PC-9 (cell line): ENCODE results near the gene AMOTL1. TPM values are rescaled to one million over a fixed set of nuclear protein-coding genes. Genes with fewer than 3 reads are reported as not detected.

ENCODE experiments used
- BruUV-seq: library from RNA; stranded (reverse); fragments of 400-500 nt; replicated peaks from 2 replicates; lab custom pipeline; 2021; lab: Mats Ljungman, UMichigan
- CTCF ChIA-PET: fragments of 300-600 bp; sonication (Branson Sonifier 250); formaldehyde crosslinking; loops from one replicate; lab custom pipeline; 2022; ENCODE audit warnings: antibody characterized with exemption; lab: Charles Lee
- POLR2A ChIA-PET: fragments of 300-600 bp; sonication (Branson Sonifier 250); formaldehyde crosslinking; loops from one replicate; lab custom pipeline; 2022; ENCODE audit warnings: antibody characterized with exemption; ENCODE audit not compliant: unreplicated experiment; lab: Charles Lee
- DNase-seq, 2 experiments: peaks; one replicate each; pipeline versions ENCODE4 v3.0.0 to v3.0.0-alpha.2; 2015 to 2022; ENCODE audit warnings: mixed read lengths in 1 of 2
- H2AFZ ChIP-seq: fragments of 200-600 bp; sonication (generic); 2 replicates; pipeline ENCODE4 v1.8.1; 2017; ENCODE audit warnings: antibody characterized with exemption
- H3F3A ChIP-seq: fragments of 200-600 bp; sonication (generic); 2 replicates; pipeline ENCODE4 v1.8.1; 2017; ENCODE audit warnings: antibody characterized with exemption, mild to moderate bottlenecking, low read depth; ENCODE audit not compliant: insufficient read depth
- H3K27ac ChIP-seq: fragments of 200-600 bp; sonication (generic); 2 replicates; pipeline ENCODE4 v1.6.1; 2016; ENCODE audit warnings: mixed run types
- H3K27me3 ChIP-seq: fragments of 200-600 bp; sonication (generic); 2 replicates; pipeline ENCODE4 v1.6.1; 2016; ENCODE audit warnings: low read depth, mixed run types; ENCODE audit not compliant: insufficient read depth
- H3K36me3 ChIP-seq: fragments of 200-600 bp; sonication (generic); 2 replicates; pipeline ENCODE4 v1.6.1; 2016; ENCODE audit warnings: low read depth, mixed run types
- H3K4me1 ChIP-seq: fragments of 200-600 bp; sonication (generic); replicated peaks from 2 replicates; pipeline ENCODE4 v1.6.1; 2016; ENCODE audit warnings: mixed run types; ENCODE audit not compliant: insufficient read depth
- H3K4me2 ChIP-seq: fragments of 200-600 bp; sonication (generic); 2 replicates; pipeline ENCODE4 v1.6.1; 2017; ENCODE audit warnings: mixed run types
- H3K4me3 ChIP-seq: fragments of 200-600 bp; sonication (generic); 2 replicates; pipeline ENCODE4 v1.6.1; 2016; ENCODE audit warnings: mixed run types
- H3K79me2 ChIP-seq: fragments of 200-600 bp; sonication (generic); 2 replicates; pipeline ENCODE4 v1.6.1; 2017; ENCODE audit warnings: low read depth, mixed run types
- H3K9me2 ChIP-seq: fragments of 200-600 bp; sonication (generic); 2 replicates; pipeline ENCODE4 v1.8.1; 2017; ENCODE audit warnings: mild to moderate bottlenecking; ENCODE audit not compliant: insufficient read depth
- H3K9me3 ChIP-seq: fragments of 200-600 bp; sonication (generic); 2 replicates; pipeline ENCODE4 v1.8.1; 2016; ENCODE audit warnings: low read depth; ENCODE audit not compliant: insufficient read depth
- H4K20me1 ChIP-seq: fragments of 200-600 bp; sonication (generic); 2 replicates; pipeline ENCODE4 v1.8.1; 2017; ENCODE audit not compliant: insufficient read depth
- CTCF ChIP-seq: fragments of 200-600 bp; sonication (generic); conservative IDR thresholded peaks from 2 replicates; pipeline ENCODE4 v1.6.1; 2017; ENCODE audit warnings: mixed run types, antibody characterized with exemption, mild to moderate bottlenecking, moderate library complexity
- EZH2 ChIP-seq: fragments of 200-600 bp; sonication (generic); IDR thresholded peaks from 2 replicates; pipeline ENCODE4 v1.8.0; 2017; ENCODE audit warnings: antibody characterized with exemption, low read depth
- intact Hi-C: fragments of 100-400 bp; cut with micrococcal nuclease; formaldehyde crosslinking; loops from one replicate; pipeline ENCODE4 v1.10.0; 2022; ENCODE audit not compliant: unreplicated experiment
- total RNA-seq: library from RNA; stranded (reverse); gene quantifications from 2 replicates; pipeline ENCODE4 v1.2.3, GENCODE V29; 2021

AMOTL1 gene
- total RNA-seq, 1 experiment from 2014 or later = 60.5 TPM

GRCh38 chr11:94804874-94805273 lies 36.7 kb downstream of the AMOTL1 start:
- Histone ChIP-seq H3K4me3 (no peak overlapping the region), H4K20me1 (peaks cover 40% of the 10 kb centered on the region), H3K36me3 (peaks cover 55% of the 10 kb centered on the region), H3F3A (peaks cover 26% of the 10 kb centered on the region; the same call in 1 of the 2 replicates), H2AFZ (no peak overlapping the region), H3K4me1 (no peaks in the 10 kb centered on the region), H3K4me2 (no peak overlapping the region), H3K9me3 (no peaks in the 10 kb centered on the region), H3K9me2 (no peaks in the 10 kb centered on the region), H3K27me3 (no peaks in the 10 kb centered on the region), H3K27ac (no peak overlapping the region), H3K79me2 (peaks cover 93% of the 10 kb centered on the region)
- CTCF ChIA-PET = no interaction called here
- POLR2A ChIA-PET = no interaction called here
- DNase-seq = no peak
- no TSS peak for BruUV-seq
- no peak for TF ChIP-seq CTCF
- no peak for TF ChIP-seq EZH2
- intact Hi-C loops = no loop called here

GRCh38 chr11:94806014-94806413 lies 37.9 kb downstream of the AMOTL1 start:
- Histone ChIP-seq H3K4me3 (no peak overlapping the region), H3K79me2 (peaks cover 92% of the 10 kb centered on the region), H3K9me3 (no peaks in the 10 kb centered on the region), H3K4me2 (no peak overlapping the region), H3K27ac (no peak overlapping the region), H3K36me3 (peaks cover 49% of the 10 kb centered on the region), H3K27me3 (no peaks in the 10 kb centered on the region), H2AFZ (no peak overlapping the region), H4K20me1 (peaks cover 35% of the 10 kb centered on the region), H3K4me1 (no peaks in the 10 kb centered on the region), H3K9me2 (no peaks in the 10 kb centered on the region), H3F3A (peaks cover 28% of the 10 kb centered on the region; the same call in 1 of the 2 replicates)
- no TSS peak for BruUV-seq
- ChIA-PET POLR2A (no interaction called here), CTCF (no interaction called here)
- no peak for DNase-seq
- TF ChIP-seq EZH2 (no peak), CTCF (no peak)
- intact Hi-C loops = no loop called here

- H2AFZ ChIP-seq = no peak overlapping the region
- peaks cover 92% of the 10 kb centered on the region for H3K79me2 ChIP-seq
- H3K9me2 ChIP-seq = no peaks in the 10 kb centered on the region
- intact Hi-C loops = no loop called here
- H4K20me1 ChIP-seq = peaks cover 34% of the 10 kb centered on the region
- DNase-seq = no peak
- H3K4me2 ChIP-seq = no peak overlapping the region
- POLR2A ChIA-PET = no interaction called here
- no peak overlapping the region for H3K27ac ChIP-seq
- H3F3A ChIP-seq = peaks cover 26% of the 10 kb centered on the region; the same call in 1 of the 2 replicates
- no peak for TF ChIP-seq CTCF
- TF ChIP-seq EZH2 = no peak
- H3K4me1 ChIP-seq = no peaks in the 10 kb centered on the region
- H3K9me3 ChIP-seq = no peaks in the 10 kb centered on the region
- no TSS peak for BruUV-seq
- H3K4me3 ChIP-seq = no peak overlapping the region
- CTCF ChIA-PET = no interaction called here
- H3K36me3 ChIP-seq = peaks cover 53% of the 10 kb centered on the region
- H3K27me3 ChIP-seq = no peaks in the 10 kb centered on the region
Observed at GRCh38 chr11:94806419-94806818, 38.3 kb downstream of the AMOTL1 start.
